Activated naive CD8-positive, alpha-beta T cell treated with anti-CD3 and anti-CD28 coated beads for 36 hours (primary cell): Measurements from ENCODE around the gene WFIKKN1. TPM values are rescaled to one million over a fixed set of nuclear protein-coding genes. Genes with fewer than 3 reads are reported as not detected.
A peak's percentile ranks its signal among the peaks of the same experiment; 100 is the strongest.

Source experiments
- DNase-seq: peaks from one replicate; pipeline ENCODE4 v3.0.0; 2021
- H3K27ac Mint-ChIP-seq: one replicate; pipeline ENCODE4 v1.8.0; 2022; ENCODE audit warnings: mild to moderate bottlenecking, moderate library complexity, mixed read lengths
- H3K27me3 Mint-ChIP-seq: one replicate; pipeline ENCODE4 v1.8.0; 2022; ENCODE audit warnings: mild to moderate bottlenecking, mixed read lengths
- H3K36me3 Mint-ChIP-seq: one replicate; pipeline ENCODE4 v1.8.0; 2021; ENCODE audit warnings: mild to moderate bottlenecking, mixed read lengths
- H3K4me1 Mint-ChIP-seq: one replicate; pipeline ENCODE4 v1.8.0; 2021; ENCODE audit warnings: mixed read lengths
- H3K4me3 Mint-ChIP-seq: one replicate; pipeline ENCODE4 v1.8.0; 2022; ENCODE audit warnings: mild to moderate bottlenecking, moderate library complexity, mixed read lengths
- H3K9me3 Mint-ChIP-seq: one replicate; pipeline ENCODE4 v1.8.0; 2022; ENCODE audit warnings: mixed read lengths
- total RNA-seq, 2 experiments: library from RNA; stranded (reverse); gene quantifications; one replicate each; pipeline ENCODE4 v1.2.3, GENCODE V29; 2021

The WFIKKN1 gene
- total RNA-seq, 2 experiments from 2014 or later, result 0.10 TPM; not detected in 1

- H3K9me3 Mint-ChIP-seq, result no peaks in the 10 kb centered on the region
- no peaks in the 10 kb centered on the region for H3K4me1 Mint-ChIP-seq
- no peak for DNase-seq
- H3K4me3 Mint-ChIP-seq, result no peak overlapping the region
- no peaks in the 10 kb centered on the region for H3K27me3 Mint-ChIP-seq
- no peak overlapping the region for H3K27ac Mint-ChIP-seq
- H3K36me3 Mint-ChIP-seq, result no peaks in the 10 kb centered on the region
Measured at GRCh38 chr16:625977-626765, 4.6 kb upstream of the WFIKKN1 start.

GRCh38 chr16:626787-627453 lies 3.9 kb upstream of the WFIKKN1 start:
- Mint-ChIP-seq H3K9me3 (no peaks in the 10 kb centered on the region), H3K4me1 (no peaks in the 10 kb centered on the region), H3K36me3 (no peaks in the 10 kb centered on the region), H3K27ac (no peak overlapping the region), H3K4me3 (no peak overlapping the region), H3K27me3 (no peaks in the 10 kb centered on the region)
- no peak for DNase-seq

- H3K4me3 Mint-ChIP-seq, result no peak overlapping the region
- no peaks in the 10 kb centered on the region for H3K4me1 Mint-ChIP-seq
- no peaks in the 10 kb centered on the region for H3K36me3 Mint-ChIP-seq
- H3K27me3 Mint-ChIP-seq, result no peaks in the 10 kb centered on the region
- no peak overlapping the region for H3K27ac Mint-ChIP-seq
- no peak for DNase-seq
- H3K9me3 Mint-ChIP-seq, result no peaks in the 10 kb centered on the region
Measured at GRCh38 chr16:627454-628239, 3.1 kb upstream of the WFIKKN1 start.

- no peaks in the 10 kb centered on the region for H3K36me3 Mint-ChIP-seq
- H3K9me3 Mint-ChIP-seq, result no peaks in the 10 kb centered on the region
- DNase-seq, result no peak
- no peak overlapping the region for H3K27ac Mint-ChIP-seq
- H3K4me1 Mint-ChIP-seq, result no peaks in the 10 kb centered on the region
- H3K27me3 Mint-ChIP-seq, result no peaks in the 10 kb centered on the region
- no peak overlapping the region for H3K4me3 Mint-ChIP-seq
Measured at GRCh38 chr16:628321-629061, 2.3 kb upstream of the WFIKKN1 start.

- Mint-ChIP-seq H3K4me3 (no peak overlapping the region), H3K9me3 (no peaks in the 10 kb centered on the region), H3K4me1 (no peaks in the 10 kb centered on the region), H3K27ac (no peak overlapping the region), H3K27me3 (no peaks in the 10 kb centered on the region), H3K36me3 (no peaks in the 10 kb centered on the region)
- no peak for DNase-seq
Measured at GRCh38 chr16:629185-629832, 1.5 kb upstream of the WFIKKN1 start.

GRCh38 chr16:629833-630248 lies 944 bp upstream of the WFIKKN1 start:
- H3K4me3 Mint-ChIP-seq, result no peak overlapping the region
- no peak overlapping the region for H3K27ac Mint-ChIP-seq
- H3K27me3 Mint-ChIP-seq, result no peaks in the 10 kb centered on the region
- peaks cover under 1% of the 10 kb centered on the region for H3K4me1 Mint-ChIP-seq
- peaks cover under 1% of the 10 kb centered on the region for H3K36me3 Mint-ChIP-seq
- DNase-seq, result no peak
- no peaks in the 10 kb centered on the region for H3K9me3 Mint-ChIP-seq

GRCh38 chr16:630249-630814 lies 453 bp upstream of the WFIKKN1 start:
- DNase-seq, result no peak
- Mint-ChIP-seq H3K27ac (no peak overlapping the region), H3K27me3 (no peaks in the 10 kb centered on the region), H3K36me3 (peaks cover 2% of the 10 kb centered on the region), H3K4me1 (peaks cover 1% of the 10 kb centered on the region), H3K4me3 (no peak overlapping the region), H3K9me3 (no peaks in the 10 kb centered on the region)

GRCh38 chr16:631808-632358 lies 1.1 kb downstream of the WFIKKN1 start:
- Mint-ChIP-seq H3K27me3 (peaks cover 5% of the 10 kb centered on the region), H3K27ac (no peak overlapping the region), H3K9me3 (no peaks in the 10 kb centered on the region), H3K4me3 (no peak overlapping the region), H3K36me3 (peaks cover 5% of the 10 kb centered on the region), H3K4me1 (peaks cover 5% of the 10 kb centered on the region)
- DNase-seq, result no peak

- Mint-ChIP-seq H3K36me3 (peaks cover 5% of the 10 kb centered on the region), H3K27ac (no peak overlapping the region), H3K9me3 (no peaks in the 10 kb centered on the region), H3K4me1 (peaks cover 5% of the 10 kb centered on the region), H3K4me3 (no peak overlapping the region), H3K27me3 (peaks cover 5% of the 10 kb centered on the region)
- DNase-seq, result no peak
Measured at GRCh38 chr16:632486-633335, 1.9 kb downstream of the WFIKKN1 start.

GRCh38 chr16:633336-634050 lies 2.7 kb downstream of the WFIKKN1 start:
- Mint-ChIP-seq H3K27ac (no peak overlapping the region), H3K27me3 (peaks cover 5% of the 10 kb centered on the region), H3K4me3 (no peak overlapping the region), H3K9me3 (no peaks in the 10 kb centered on the region), H3K36me3 (peaks cover 5% of the 10 kb centered on the region), H3K4me1 (peaks cover 7% of the 10 kb centered on the region)
- DNase-seq, result no peak

- Mint-ChIP-seq H3K4me1 (peaks cover 7% of the 10 kb centered on the region), H3K9me3 (no peaks in the 10 kb centered on the region), H3K27me3 (peaks cover 5% of the 10 kb centered on the region), H3K27ac (no peak overlapping the region), H3K4me3 (peak overlapping the region; percentile 51), H3K36me3 (peaks cover 5% of the 10 kb centered on the region)
- no peak for DNase-seq
Measured at GRCh38 chr16:634051-634670, 3.4 kb downstream of the WFIKKN1 start.

GRCh38 chr16:634996-635395 lies 4.2 kb downstream of the WFIKKN1 start:
- DNase-seq, result no peak
- peak overlapping the region; percentile 66 for H3K27ac Mint-ChIP-seq
- peak overlapping the region; percentile 87 for H3K4me3 Mint-ChIP-seq
- H3K27me3 Mint-ChIP-seq, result peaks cover 5% of the 10 kb centered on the region
- no peaks in the 10 kb centered on the region for H3K9me3 Mint-ChIP-seq
- peaks cover 5% of the 10 kb centered on the region for H3K36me3 Mint-ChIP-seq
- H3K4me1 Mint-ChIP-seq, result peaks cover 7% of the 10 kb centered on the region
